ENCODE data around the gene PUM1.
A peak's percentile ranks its signal among the peaks of the same experiment; 100 is the strongest.
"Not testable (repeated sequence)": the region's sequence is repeated elsewhere in the genome, so short reads cannot be mapped to it uniquely, and the experiment has no call there.

PUM1 gene

DNA sequence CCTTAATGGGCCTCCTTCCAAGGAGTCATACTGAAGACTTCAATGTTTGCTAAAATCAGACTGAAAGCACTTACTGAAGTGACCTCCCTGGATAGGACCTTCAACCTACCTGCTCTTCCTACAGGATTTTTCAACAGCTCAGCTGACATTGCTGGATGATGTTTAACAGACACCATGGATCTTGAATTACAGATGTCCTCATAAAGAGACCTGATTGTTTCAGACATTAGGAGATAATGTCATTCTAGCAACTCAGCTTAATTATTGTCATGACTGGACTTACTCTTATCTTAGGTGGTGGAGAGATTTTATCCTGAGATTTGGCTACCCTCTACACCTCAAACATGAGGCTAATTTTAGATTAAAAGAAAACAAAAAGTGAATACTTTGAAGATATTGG is 83.1 kb downstream of the PUM1 start:
- no peak overlapping the region for H3K27ac ChIP-seq
- TF ChIP-seq ZFX (IDR thresholded peaks at IDR 0.05; ENCODE audit: borderline replicate concordance) (no peak), CTCF (IDR thresholded peaks at IDR 0.05) (no peak)

DNA sequence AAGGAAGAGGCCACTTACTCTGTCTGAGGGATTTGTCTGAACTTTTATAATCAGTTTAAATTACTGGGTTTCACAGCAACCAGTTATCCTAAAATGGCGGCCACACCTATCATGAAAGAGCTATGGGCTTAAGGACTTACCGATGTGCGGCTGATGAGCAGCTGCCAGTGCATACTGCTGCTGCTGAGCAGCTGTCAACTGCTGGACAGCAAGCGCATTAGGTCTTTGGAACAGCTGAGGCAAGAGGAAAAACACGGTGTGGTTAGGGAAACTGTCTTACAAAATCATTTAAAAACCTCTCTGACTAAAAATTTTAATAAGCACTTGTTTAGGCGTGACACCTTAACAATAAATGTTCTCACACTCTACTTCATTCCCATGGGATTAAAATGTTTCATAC is 84.3 kb downstream of the PUM1 start:
- no peak for TF ChIP-seq ZFX (IDR thresholded peaks at IDR 0.05; ENCODE audit: borderline replicate concordance)
- no peak for TF ChIP-seq CTCF (IDR thresholded peaks at IDR 0.05)
- H3K27ac ChIP-seq = no peak overlapping the region

DNA sequence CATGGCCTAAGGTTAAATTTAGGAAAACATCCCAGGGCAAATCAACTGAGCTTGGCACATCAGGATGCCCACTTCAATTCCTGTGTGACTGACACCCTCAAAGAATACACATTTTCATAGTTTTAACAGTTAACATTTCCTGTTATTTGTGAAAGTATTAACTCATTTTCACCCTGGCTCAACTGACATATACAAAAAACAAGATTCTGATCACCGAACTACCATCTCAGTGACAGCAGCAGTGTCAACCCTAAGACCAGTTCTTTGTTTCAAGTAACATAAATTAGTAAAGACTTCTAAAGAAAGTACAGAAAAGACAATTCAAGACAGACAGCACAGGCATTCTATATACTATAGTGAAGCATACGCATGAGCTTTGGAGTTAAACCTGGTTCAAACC is 88.0 kb downstream of the PUM1 start:
- H3K27ac ChIP-seq = peak overlapping the region; percentile 81

DNA sequence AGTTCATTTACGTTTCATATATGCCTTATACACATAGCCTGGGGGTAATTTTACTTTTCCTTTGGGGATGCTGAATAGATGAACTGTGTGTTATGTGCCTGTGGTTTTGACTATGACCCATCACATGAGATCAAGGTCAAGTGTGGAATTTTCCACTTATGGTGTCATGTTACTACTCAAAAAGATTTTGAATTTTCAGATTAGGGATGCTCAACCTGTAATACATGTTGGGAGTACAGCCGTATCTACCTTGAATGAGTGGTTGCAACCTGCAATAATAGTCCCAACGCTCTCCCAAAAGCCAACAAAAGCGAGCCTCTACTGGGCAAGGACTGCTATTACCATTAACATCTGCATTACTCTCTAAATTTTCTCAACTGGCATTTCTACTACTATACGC is 88.4 kb downstream of the PUM1 start:
- peak; percentile 67 for TF ChIP-seq CTCF (IDR thresholded peaks at IDR 0.05)
- TF ChIP-seq ZFX (IDR thresholded peaks at IDR 0.05; ENCODE audit: borderline replicate concordance) = no peak
- H3K27ac ChIP-seq = peak overlapping the region; percentile 81

More for the DNA sequence above, 88.0 kb downstream of the PUM1 start:
- TF ChIP-seq ZFX (IDR thresholded peaks at IDR 0.05; ENCODE audit: borderline replicate concordance) (no peak), CTCF (IDR thresholded peaks at IDR 0.05) (peak; percentile 36; the same call in 1 of the 2 replicates)

DNA sequence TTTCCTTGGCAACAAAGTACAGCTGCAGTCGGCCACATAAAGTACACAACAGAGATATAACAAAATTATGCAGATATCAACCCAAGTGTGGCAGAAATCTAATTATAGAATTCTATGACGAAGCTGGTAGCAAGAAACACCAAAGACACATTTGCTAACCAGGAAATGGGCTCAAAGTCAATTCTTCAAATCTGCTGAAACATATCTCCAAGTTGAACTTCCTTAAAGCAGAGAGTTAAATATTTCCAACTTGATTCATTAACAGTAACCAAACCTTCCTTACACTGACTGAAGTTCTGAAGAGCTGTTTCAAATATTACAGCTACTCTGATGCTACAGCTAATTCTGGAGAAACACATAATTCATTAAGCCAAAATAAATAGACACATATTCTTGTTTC is 89.4 kb downstream of the PUM1 start:
- TF ChIP-seq ZFX (IDR thresholded peaks at IDR 0.05; ENCODE audit: borderline replicate concordance) (no peak), CTCF (IDR thresholded peaks at IDR 0.05) (no peak)
- H3K27ac ChIP-seq = peak overlapping the region; percentile 81

DNA sequence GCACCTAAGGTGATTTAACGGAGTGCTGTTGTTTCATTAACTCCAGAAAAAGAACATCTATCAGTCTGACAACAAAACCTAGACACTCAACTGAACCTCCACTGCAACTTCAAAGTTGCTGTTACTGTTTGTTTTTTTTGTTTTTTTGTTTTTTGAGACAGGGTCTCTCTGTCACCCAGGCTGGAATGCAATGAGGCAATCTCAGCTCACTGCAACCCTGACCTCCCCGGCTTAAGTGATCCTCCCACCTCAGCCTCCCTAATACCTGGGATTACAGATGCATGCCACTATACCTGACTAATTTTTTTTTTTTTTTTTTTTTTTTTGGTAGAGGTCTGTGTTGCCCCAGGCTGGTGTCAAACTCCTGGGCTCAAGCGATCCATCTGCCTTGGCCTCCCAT is 90.3 kb downstream of the PUM1 start:
- TF ChIP-seq ZFX (IDR thresholded peaks at IDR 0.05; ENCODE audit: borderline replicate concordance) = no peak
- no peak for TF ChIP-seq CTCF (IDR thresholded peaks at IDR 0.05)
- H3K27ac ChIP-seq = peak overlapping the region; percentile 81

- TF ChIP-seq ZFX (IDR thresholded peaks at IDR 0.05; ENCODE audit: borderline replicate concordance) (no peak), CTCF (IDR thresholded peaks at IDR 0.05) (no peak)
- H3K27ac ChIP-seq = peak overlapping the region; percentile 81
Measured at GRCh38 chr1:30974536-30974935, 91.0 kb downstream of the PUM1 start.

DNA sequence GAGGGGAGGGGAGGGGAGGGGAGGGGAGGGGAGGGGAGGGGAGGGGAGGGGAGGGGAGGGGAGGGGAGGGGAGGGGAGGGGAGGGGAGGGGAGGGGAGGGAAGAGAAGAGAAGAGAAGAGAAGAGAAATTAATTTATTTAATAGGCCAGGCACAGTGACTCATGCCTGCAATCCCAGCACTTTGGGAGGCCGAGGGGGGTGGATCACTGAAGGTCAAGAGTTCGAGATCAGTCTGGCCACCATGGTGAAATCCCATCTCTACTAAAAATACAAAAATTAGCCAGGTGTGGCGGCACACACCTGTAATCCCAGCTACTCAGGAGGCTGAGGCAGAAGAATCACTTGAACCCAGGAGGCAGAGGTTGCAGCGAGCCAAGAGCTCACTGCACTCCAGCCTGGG is 93.2 kb downstream of the PUM1 start:
- not testable (repeated sequence) for H3K27ac ChIP-seq

Data from 22Rv1 (cell line).